HepG2 (cell line): ENCODE results near the gene AURKA. TPM values are rescaled to one million over a fixed set of nuclear protein-coding genes. Genes with fewer than 3 reads are reported as not detected.

ENCODE experiments used
- ATAC-seq: fragments of 200-7000 bp; cut with Tn5 transposase; 3 replicates; pipeline ENCODE4 v1.9.1; 2020; ENCODE audit warnings: mild to moderate bottlenecking, moderate library complexity
- BruUV-seq: library from RNA; stranded (reverse); fragments of 400-500 nt; replicated peaks from 2 replicates; lab custom pipeline; 2021; lab: Mats Ljungman, UMichigan
- CTCF ChIA-PET: fragments of 300-600 bp; formaldehyde crosslinking; extraction: SDS; loops from one replicate; lab custom pipeline; 2021; ENCODE audit warnings: low total read pairs, inconsistent platforms, low intra/inter-chr PET ratio; lab: Yijun Ruan, JAX
- POLR2A ChIA-PET: fragments of 350-600 bp; sonication (Branson Sonifier 250); formaldehyde crosslinking; loops from one replicate; lab custom pipeline; 2020; ENCODE audit warnings: antibody characterized with exemption, inconsistent platforms; lab: Yijun Ruan, JAX
- DNase-seq: peaks from one replicate; pipeline ENCODE4 v3.0.0-alpha.2; 2015; ENCODE audit warnings: low spot score
- FAIRE-seq: peaks from 3 replicates; lab custom pipeline; 2011; peaks lifted over from hg19 to GRCh38; lab: Jason Lieb, UNC
- H2AFZ ChIP-seq: one replicate; pipeline ENCODE4 v1.6.1; 2011; ENCODE audit warnings: low read length, inconsistent platforms
- H3K27ac ChIP-seq: fragments of 300-600 bp; 3 replicates; pipeline ENCODE4 v1.8.0; 2011; ENCODE audit warnings: mixed run types, mild to moderate bottlenecking, mixed read lengths, low read length, inconsistent platforms; ENCODE audit not compliant: insufficient read depth; ENCODE audit errors: extremely low read length
- H3K27me3 ChIP-seq, 2 experiments: fragments of 200-600 bp in 1 of 2; 2 replicates in 1 of 2; 3 replicates in 1 of 2; pipeline versions ENCODE4 v1.6.0 to v1.8.0; 2011; ENCODE audit warnings: low read length in 2 of 2, mild to moderate bottlenecking in 2 of 2, moderate library complexity in 2 of 2, inconsistent platforms in 1 of 2; ENCODE audit not compliant: insufficient read depth in 2 of 2, control insufficient read depth in 1 of 2
- H3K36me3 ChIP-seq, 2 experiments: fragments of 200-600 bp in 1 of 2; replicated peaks in 1 of 2; 2 replicates in 1 of 2; 3 replicates in 1 of 2; pipeline versions ENCODE4 v1.5.1 to v1.8.0; 2011; ENCODE audit warnings: low read length in 2 of 2, inconsistent platforms in 1 of 2; ENCODE audit not compliant: insufficient read depth in 2 of 2, control insufficient read depth in 1 of 2
- H3K4me1 ChIP-seq: 2 replicates; pipeline ENCODE4 v1.5.1; 2012; ENCODE audit warnings: low read length, inconsistent platforms; ENCODE audit not compliant: insufficient read depth
- H3K4me2 ChIP-seq: 2 replicates; pipeline ENCODE4 v1.6.0; 2011; ENCODE audit warnings: low read depth, low read length, inconsistent platforms
- H3K4me3 ChIP-seq, 3 experiments: fragments of 200-600 bp in 1 of 3; sonication (generic), shearing (Covaris generic) in 1 of 3; replicated peaks in 1 of 3; 2 replicates each; pipeline ENCODE4 v1.5.1; 2011 to 2016; ENCODE audit warnings: low read length in 3 of 3, inconsistent platforms in 2 of 3, low read depth in 2 of 3, mild to moderate bottlenecking in 2 of 3, control low read depth in 1 of 3, mixed read lengths in 1 of 3; ENCODE audit not compliant: insufficient read depth in 1 of 3
- H3K79me2 ChIP-seq: one replicate; pipeline ENCODE4 v1.6.1; 2011; ENCODE audit warnings: low read length, inconsistent platforms; ENCODE audit not compliant: insufficient read depth
- H3K9ac ChIP-seq: 2 replicates; pipeline ENCODE4 v1.6.0; 2011; ENCODE audit warnings: mild to moderate bottlenecking, low read depth, low read length, inconsistent platforms; ENCODE audit not compliant: insufficient read depth
- H3K9me3 ChIP-seq: 2 replicates; pipeline ENCODE4 v1.5.1; 2012; ENCODE audit warnings: mild to moderate bottlenecking, low read length
- H4K20me1 ChIP-seq: 2 replicates; pipeline ENCODE4 v1.6.0; 2011; ENCODE audit warnings: inconsistent platforms, mild to moderate bottlenecking, low read length, moderate library complexity; ENCODE audit not compliant: insufficient read depth
- RBM22 ChIP-seq: fragments of 200-400 bp; formaldehyde crosslinking; optimal IDR thresholded peaks from 2 replicates; pipeline ENCODE3; 2017; ENCODE audit warnings: mild to moderate bottlenecking, low read length, moderate library complexity
- RNF2 ChIP-seq: fragments of 450-650 bp; conservative IDR thresholded peaks from 2 replicates; pipeline ENCODE4 v1.6.1; 2016; ENCODE audit warnings: low read depth
- ZNF646 ChIP-seq: sonication (generic); formaldehyde crosslinking; IDR thresholded peaks from 2 replicates; pipeline ENCODE4 v1.9.0; 2021; ENCODE audit warnings: mild to moderate bottlenecking, missing genetic modification reagents
- WGBS: methylation state at CpG from one replicate; pipeline ENCODE4 v1.1.6; 2017; ENCODE audit warnings: low lambda C conversion rate; 5-methylcytosine and 5-hydroxymethylcytosine counted together
- in situ Hi-C: cut with HindIII; loops from 2 replicates; pipeline ENCODE4 v1.10.0; 2017; ENCODE audit warnings: low pct_unique_long_range_greater_than_20kb; ENCODE audit not compliant: extremely low pct_ligation_motif_present
- intact Hi-C: fragments of 100-400 bp; cut with micrococcal nuclease; formaldehyde crosslinking; loops from one replicate; pipeline ENCODE4 v1.10.0; 2022; ENCODE audit not compliant: unreplicated experiment
- polyA plus RNA-seq, 8 experiments: library from polyadenylated mRNA; depleted of rRNA in 3 of 8; stranded (reverse) in 7 of 8; unstranded in 1 of 8; fragments of >200 nt; fragmentation: Illumina TruSeq in 4 of 8; extraction: Trizol in 4 of 8; gene quantifications; 2 replicates each; pipeline versions ENCODE4 v1.2.1 to v1.2.3, GENCODE V29; 2011 to 2016; ENCODE audit warnings: low read depth in 4 of 8, missing spikeins in 1 of 8, mixed read lengths in 1 of 8; ENCODE audit not compliant: insufficient read depth in 1 of 8
- total RNA-seq, 5 experiments: library from RNA; depleted of rRNA; stranded (reverse); fragments of >200 nt; fragmentation: Illumina TruSeq; extraction: Trizol; gene quantifications; 2 replicates each; pipeline ENCODE4 v1.2.3, GENCODE V29; 2016; ENCODE audit warnings: low read depth in 1 of 5

Gene AURKA
- total and polyA plus RNA-seq, 2 of the 13 experiments (the other 11 are each of a cell fraction or from before 2014, with no cell fraction given) = 96.4 to 224 TPM

- DNase-seq = no peak
- Histone ChIP-seq H3K4me1 (no peaks in the 10 kb centered on the region), H3K27ac (no peak overlapping the region), H3K36me3 (peaks cover 37 to 93% of the 10 kb centered on the region in 2 experiments), H3K9me3 (no peaks in the 10 kb centered on the region), H3K79me2 (peaks cover 48% of the 10 kb centered on the region), H4K20me1 (peaks cover 5% of the 10 kb centered on the region; the same call in 1 of the 2 replicates), H2AFZ (no peak overlapping the region), H3K4me2 (no peak overlapping the region), H3K4me3 (no peak overlapping the region), H3K27me3 (no peaks in the 10 kb centered on the region), H3K9ac (no peak overlapping the region)
- no TSS peak for BruUV-seq
- ChIA-PET CTCF (no interaction called here), POLR2A (interaction anchor here (1.1 to 4.4 kb wide), 3 partner anchors 10 to 19 kb away, joined by 3 to 14 read pairs (median 4); partner anchors contain the start of genes AURKA, CSTF1 and FAM210B)
- in situ Hi-C loops = no loop called here
- 97% methylated on average over 1 of the region's 1 CpG for WGBS
- intact Hi-C loops = no loop called here
- no peak for ATAC-seq
- no peak for FAIRE-seq
- TF ChIP-seq RBM22 (peak; percentile 46), RNF2 (no peak), ZNF646 (CRISPR knock-in tag) (0 out of 2 replicates have a peak, but pooled peaks have one; percentile 19)
Measured at GRCh38 chr20:56372850-56373249, 19.2 kb downstream of the AURKA start.
